Ishikawa (cell line): ENCODE data around the gene LEKR1.

ENCODE experiments used
- CEBPB ChIP-seq: IDR thresholded peaks from 2 replicates; pipeline ENCODE4 v1.6.1; 2012
- CREB1 ChIP-seq: IDR thresholded peaks from 2 replicates; pipeline ENCODE4 v1.6.1; 2012; ENCODE audit warnings: low read depth
- EGR1 ChIP-seq: IDR thresholded peaks from 2 replicates; pipeline ENCODE4 v1.6.1; 2012
- EP300 ChIP-seq: IDR thresholded peaks from 2 replicates; pipeline ENCODE4 v1.6.1; 2012; ENCODE audit warnings: borderline replicate concordance
- FOXM1 ChIP-seq: IDR thresholded peaks from 2 replicates; pipeline ENCODE4 v1.6.1; 2012; ENCODE audit warnings: low read depth, borderline replicate concordance
- NFIC ChIP-seq: IDR thresholded peaks from 2 replicates; pipeline ENCODE4 v1.6.1; 2012
- RAD21 ChIP-seq: IDR thresholded peaks from 2 replicates; pipeline ENCODE4 v1.6.1; 2012; ENCODE audit warnings: low read depth
- TAF1 ChIP-seq: IDR thresholded peaks from 2 replicates; pipeline ENCODE4 v1.6.1; 2012; ENCODE audit warnings: low read depth, mild to moderate bottlenecking
- TCF12 ChIP-seq: IDR thresholded peaks from 2 replicates; pipeline ENCODE4 v1.6.1; 2012; ENCODE audit warnings: low read depth
- TEAD4 ChIP-seq: IDR thresholded peaks from 2 replicates; pipeline ENCODE4 v1.6.1; 2012
- YY1 ChIP-seq: IDR thresholded peaks from 2 replicates; pipeline ENCODE4 v1.6.1; 2012; ENCODE audit warnings: low read depth
- ZBTB7A ChIP-seq: IDR thresholded peaks from 2 replicates; pipeline ENCODE4 v1.6.1; 2012; ENCODE audit warnings: low read depth
- TF ChIP-seq, protein P1 (sequence below): IDR thresholded peaks from 2 replicates; pipeline ENCODE4 v1.6.1; 2012
- TF ChIP-seq, protein P2 (sequence below): IDR thresholded peaks from 2 replicates; pipeline ENCODE4 v1.6.1; 2012
- TF ChIP-seq, protein P3 (sequence below): IDR thresholded peaks from 2 replicates; pipeline ENCODE4 v1.6.1; 2012; ENCODE audit warnings: low read depth, mild to moderate bottlenecking

Gene LEKR1

GRCh38 chr3:156923349-156923748 is 97.2 kb downstream of the LEKR1 start:
- TF ChIP-seq, protein P1, sequence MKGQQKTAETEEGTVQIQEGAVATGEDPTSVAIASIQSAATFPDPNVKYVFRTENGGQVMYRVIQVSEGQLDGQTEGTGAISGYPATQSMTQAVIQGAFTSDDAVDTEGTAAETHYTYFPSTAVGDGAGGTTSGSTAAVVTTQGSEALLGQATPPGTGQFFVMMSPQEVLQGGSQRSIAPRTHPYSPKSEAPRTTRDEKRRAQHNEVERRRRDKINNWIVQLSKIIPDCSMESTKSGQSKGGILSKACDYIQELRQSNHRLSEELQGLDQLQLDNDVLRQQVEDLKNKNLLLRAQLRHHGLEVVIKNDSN, result no peak
- TF ChIP-seq, protein P2, sequence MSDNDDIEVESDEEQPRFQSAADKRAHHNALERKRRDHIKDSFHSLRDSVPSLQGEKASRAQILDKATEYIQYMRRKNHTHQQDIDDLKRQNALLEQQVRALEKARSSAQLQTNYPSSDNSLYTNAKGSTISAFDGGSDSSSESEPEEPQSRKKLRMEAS, result no peak
- TF ChIP-seq, protein P3, sequence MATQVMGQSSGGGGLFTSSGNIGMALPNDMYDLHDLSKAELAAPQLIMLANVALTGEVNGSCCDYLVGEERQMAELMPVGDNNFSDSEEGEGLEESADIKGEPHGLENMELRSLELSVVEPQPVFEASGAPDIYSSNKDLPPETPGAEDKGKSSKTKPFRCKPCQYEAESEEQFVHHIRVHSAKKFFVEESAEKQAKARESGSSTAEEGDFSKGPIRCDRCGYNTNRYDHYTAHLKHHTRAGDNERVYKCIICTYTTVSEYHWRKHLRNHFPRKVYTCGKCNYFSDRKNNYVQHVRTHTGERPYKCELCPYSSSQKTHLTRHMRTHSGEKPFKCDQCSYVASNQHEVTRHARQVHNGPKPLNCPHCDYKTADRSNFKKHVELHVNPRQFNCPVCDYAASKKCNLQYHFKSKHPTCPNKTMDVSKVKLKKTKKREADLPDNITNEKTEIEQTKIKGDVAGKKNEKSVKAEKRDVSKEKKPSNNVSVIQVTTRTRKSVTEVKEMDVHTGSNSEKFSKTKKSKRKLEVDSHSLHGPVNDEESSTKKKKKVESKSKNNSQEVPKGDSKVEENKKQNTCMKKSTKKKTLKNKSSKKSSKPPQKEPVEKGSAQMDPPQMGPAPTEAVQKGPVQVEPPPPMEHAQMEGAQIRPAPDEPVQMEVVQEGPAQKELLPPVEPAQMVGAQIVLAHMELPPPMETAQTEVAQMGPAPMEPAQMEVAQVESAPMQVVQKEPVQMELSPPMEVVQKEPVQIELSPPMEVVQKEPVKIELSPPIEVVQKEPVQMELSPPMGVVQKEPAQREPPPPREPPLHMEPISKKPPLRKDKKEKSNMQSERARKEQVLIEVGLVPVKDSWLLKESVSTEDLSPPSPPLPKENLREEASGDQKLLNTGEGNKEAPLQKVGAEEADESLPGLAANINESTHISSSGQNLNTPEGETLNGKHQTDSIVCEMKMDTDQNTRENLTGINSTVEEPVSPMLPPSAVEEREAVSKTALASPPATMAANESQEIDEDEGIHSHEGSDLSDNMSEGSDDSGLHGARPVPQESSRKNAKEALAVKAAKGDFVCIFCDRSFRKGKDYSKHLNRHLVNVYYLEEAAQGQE, result no peak
- no peak for TF ChIP-seq ZBTB7A
- no peak for TF ChIP-seq RAD21
- no peak for TF ChIP-seq EGR1
- no peak for TF ChIP-seq TCF12
- no peak for TF ChIP-seq TAF1
- TF ChIP-seq FOXM1, result no peak
- no peak for TF ChIP-seq CEBPB
- no peak for TF ChIP-seq CREB1
- no peak for TF ChIP-seq YY1

- TF ChIP-seq TAF1 (no peak), TCF12 (no peak), EGR1 (no peak), NFIC (no peak), RAD21 (no peak), TEAD4 (no peak), EP300 (no peak), FOXM1 (no peak), ZBTB7A (no peak)
- TF ChIP-seq, protein P3, result no peak
These were observed 112.6 kb downstream of the LEKR1 start for GRCh38 chr3:156938724-156939123.

DNA sequence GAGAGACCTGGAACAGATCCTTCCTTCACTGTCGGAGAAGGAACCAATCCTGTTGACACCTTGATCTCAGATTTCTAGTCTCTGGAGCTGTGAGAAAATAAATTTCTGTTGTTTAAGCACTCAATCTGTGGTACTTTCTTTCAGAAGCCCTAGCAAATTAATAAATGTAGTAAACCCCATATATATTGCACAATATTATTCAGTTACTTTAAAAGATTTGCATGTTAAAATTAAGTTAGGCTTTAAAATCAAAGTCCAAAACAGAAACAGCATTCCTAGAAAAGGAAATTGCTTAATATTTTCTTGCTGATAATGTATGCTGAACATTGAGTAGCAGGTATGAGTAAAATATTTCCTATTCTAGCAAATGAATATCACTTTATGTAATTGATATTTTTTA is 113.2 kb downstream of the LEKR1 start:
- TF ChIP-seq FOXM1 (no peak), YY1 (no peak), CREB1 (no peak), CEBPB (no peak), EGR1 (no peak), TAF1 (no peak), TCF12 (no peak)
- TF ChIP-seq, protein P2, result no peak
- TF ChIP-seq, protein P3, result no peak

GRCh38 chr3:156941311-156941710 is 115.2 kb downstream of the LEKR1 start:
- TF ChIP-seq FOXM1, result no peak
- TF ChIP-seq, protein P1, result no peak
- TF ChIP-seq TAF1, result no peak
- TF ChIP-seq YY1, result no peak
- TF ChIP-seq EP300, result no peak
- no peak for TF ChIP-seq TEAD4
- TF ChIP-seq CEBPB, result no peak
- TF ChIP-seq, protein P2, result no peak
- no peak for TF ChIP-seq RAD21
- TF ChIP-seq, protein P3, result no peak
- TF ChIP-seq ZBTB7A, result no peak
- no peak for TF ChIP-seq NFIC
- no peak for TF ChIP-seq EGR1
- no peak for TF ChIP-seq TCF12
- TF ChIP-seq CREB1, result no peak
